Spleen (tissue), 7 donors: ENCODE results near the gene MOB2.

Experiments
- CTCF ChIP-seq, 11 experiments: fragments of 200-600 bp in 7 of 11; fragments of 450-650 bp in 4 of 11; sonication (generic) in 4 of 11; IDR thresholded peaks in 8 of 11; conservative IDR thresholded peaks in 3 of 11; 1 replicate in 7 of 11; 2 replicates in 4 of 11; pipeline versions ENCODE4 v1.4.0 to v1.8.0; 2016 to 2021; ENCODE audit warnings: antibody characterized with exemption in 11 of 11, inconsistent platforms in 4 of 11, mild to moderate bottlenecking in 1 of 11
- POLR2A ChIP-seq, 3 donors: fragments of 450-650 bp; IDR thresholded peaks; one replicate each; pipeline ENCODE4 v1.5.1; 2017; ENCODE audit warnings: antibody characterized with exemption in 3 of 3, mild to moderate bottlenecking in 1 of 3
- donor health status: DM: no; HTN: no; CAD: no; lungs with moderate emphysema.
- donor health status: DM: no; HTN: no; CAD: no.
- donor health status: DM: no; HTN: no; CAD: no.

- TF ChIP-seq POLR2A (IDR thresholded peaks at IDR 0.05) (no peak), CTCF (IDR thresholded peaks at IDR 0.05 in 8 of 11, conservative IDR thresholded peaks at IDR 0.05 in 3 of 11) (no peak)
Measured at GRCh38 chr11:1505480-1505879, 18.9 kb upstream of the MOB2 start.
